Hepatocyte (in vitro differentiated cells): ENCODE results near the gene ST8SIA1. TPM values are rescaled to one million over a fixed set of nuclear protein-coding genes. Genes with fewer than 3 reads are reported as not detected.

Experiments
- DNase-seq: peaks from one replicate; pipeline ENCODE4 v3.0.0-alpha.2; 2016; ENCODE audit warnings: low spot score
- H2AFZ ChIP-seq: fragments of 200-600 bp; sonication (generic); 2 replicates; pipeline ENCODE4 v1.6.0; 2016; ENCODE audit warnings: antibody characterized with exemption, mild to moderate bottlenecking
- H3K27ac ChIP-seq: fragments of 200-600 bp; sonication (generic); 2 replicates; pipeline ENCODE4 v1.5.1; 2016; ENCODE audit warnings: mild to moderate bottlenecking
- H3K27me3 ChIP-seq: fragments of 200-600 bp; sonication (generic); 2 replicates; pipeline ENCODE4 v1.6.1; 2016
- H3K36me3 ChIP-seq: fragments of 200-600 bp; sonication (generic); replicated peaks from 2 replicates; pipeline ENCODE4 v1.5.1; 2016; ENCODE audit warnings: low read depth; ENCODE audit not compliant: insufficient read depth
- H3K4me1 ChIP-seq: fragments of 200-600 bp; sonication (generic); 2 replicates; pipeline ENCODE4 v1.5.1; 2016; ENCODE audit warnings: mild to moderate bottlenecking, moderate library complexity; ENCODE audit not compliant: insufficient read depth
- H3K4me2 ChIP-seq: fragments of 200-600 bp; sonication (generic); 2 replicates; pipeline ENCODE4 v1.6.0; 2016
- H3K4me3 ChIP-seq: fragments of 200-600 bp; sonication (generic); 2 replicates; pipeline ENCODE4 v1.5.1; 2016; ENCODE audit warnings: mild to moderate bottlenecking
- H3K79me2 ChIP-seq: fragments of 200-600 bp; sonication (generic); 2 replicates; pipeline ENCODE4 v1.6.0; 2017; ENCODE audit warnings: mild to moderate bottlenecking
- H3K9me2 ChIP-seq: fragments of 200-600 bp; sonication (generic); replicated peaks from 2 replicates; pipeline ENCODE4 v1.6.0; 2017; ENCODE audit warnings: mild to moderate bottlenecking; ENCODE audit not compliant: insufficient read depth
- H3K9me3 ChIP-seq: fragments of 200-600 bp; sonication (generic); 2 replicates; pipeline ENCODE4 v1.5.1; 2016; ENCODE audit warnings: low read depth, mild to moderate bottlenecking
- H4K20me1 ChIP-seq: fragments of 200-600 bp; sonication (generic); 2 replicates; pipeline ENCODE4 v1.6.0; 2016; ENCODE audit warnings: mild to moderate bottlenecking; ENCODE audit not compliant: insufficient read depth, poor library complexity, severe bottlenecking
- EZH2 ChIP-seq: fragments of 200-600 bp; sonication (generic); IDR thresholded peaks from 2 replicates; pipeline ENCODE4 v1.6.1; 2016; ENCODE audit warnings: antibody characterized with exemption, mild to moderate bottlenecking, borderline replicate concordance
- EZH2phosphoT487 ChIP-seq: fragments of 200-600 bp; sonication (generic); IDR thresholded peaks from one replicate; pipeline ENCODE4 v1.6.1; 2018; ENCODE audit warnings: antibody characterized with exemption, mild to moderate bottlenecking, low read depth, moderate library complexity; ENCODE audit not compliant: unreplicated experiment, severe bottlenecking
- WGBS: methylation state at CpG from one replicate; pipeline ENCODE4 v1.1.6; 2016; ENCODE audit warnings: low lambda C conversion rate; ENCODE audit errors: missing lambda C conversion rate; 5-methylcytosine and 5-hydroxymethylcytosine counted together
- polyA plus RNA-seq: library from polyadenylated mRNA; unstranded; fragments of >200 nt; fragmentation: Nextera tagmentation; extraction: Ambion mirVana; gene quantifications from 2 replicates; pipeline ENCODE4 v1.2.1, GENCODE V29; 2016
- total RNA-seq: library from RNA; depleted of rRNA; stranded (reverse); fragments of >200 nt; gene quantifications from 2 replicates; pipeline ENCODE4 v1.2.3, GENCODE V29; 2014
- TF ChIP-seq, protein P1 (sequence below): fragments of 200-600 bp; sonication (generic); IDR thresholded peaks from 2 replicates; pipeline ENCODE4 v1.5.1; 2016; ENCODE audit warnings: antibody characterized with exemption, mild to moderate bottlenecking; ENCODE audit not compliant: poor library complexity

ST8SIA1 gene
- total and polyA plus RNA-seq, 2 experiments from 2014 or later: 0.88 to 2.0 TPM

DNA sequence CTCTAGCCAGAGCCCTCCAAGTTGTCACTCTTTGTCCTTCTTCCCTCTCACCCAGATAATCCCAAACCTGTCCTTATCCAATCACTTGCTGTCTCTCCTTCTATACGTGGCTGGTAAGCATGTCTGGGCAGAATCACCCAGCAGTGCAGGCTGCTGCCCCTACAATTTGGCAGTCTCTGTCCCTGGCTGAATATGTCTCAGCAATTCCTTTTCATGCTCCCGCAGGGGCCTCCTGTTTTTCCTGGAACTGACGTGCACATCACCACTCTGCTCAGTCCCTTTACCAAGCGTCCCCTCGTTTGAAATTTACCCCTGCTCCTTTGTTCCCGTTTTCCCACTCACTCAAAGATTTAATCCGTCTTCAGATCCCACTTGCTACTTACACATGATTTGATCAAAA is 80.0 kb downstream of the ST8SIA1 start:
- DNase-seq: no peak
- H3K4me2 ChIP-seq: no peak overlapping the region
- TF ChIP-seq EZH2phosphoT487: no peak
- TF ChIP-seq EZH2: no peak
- TF ChIP-seq, protein P1, sequence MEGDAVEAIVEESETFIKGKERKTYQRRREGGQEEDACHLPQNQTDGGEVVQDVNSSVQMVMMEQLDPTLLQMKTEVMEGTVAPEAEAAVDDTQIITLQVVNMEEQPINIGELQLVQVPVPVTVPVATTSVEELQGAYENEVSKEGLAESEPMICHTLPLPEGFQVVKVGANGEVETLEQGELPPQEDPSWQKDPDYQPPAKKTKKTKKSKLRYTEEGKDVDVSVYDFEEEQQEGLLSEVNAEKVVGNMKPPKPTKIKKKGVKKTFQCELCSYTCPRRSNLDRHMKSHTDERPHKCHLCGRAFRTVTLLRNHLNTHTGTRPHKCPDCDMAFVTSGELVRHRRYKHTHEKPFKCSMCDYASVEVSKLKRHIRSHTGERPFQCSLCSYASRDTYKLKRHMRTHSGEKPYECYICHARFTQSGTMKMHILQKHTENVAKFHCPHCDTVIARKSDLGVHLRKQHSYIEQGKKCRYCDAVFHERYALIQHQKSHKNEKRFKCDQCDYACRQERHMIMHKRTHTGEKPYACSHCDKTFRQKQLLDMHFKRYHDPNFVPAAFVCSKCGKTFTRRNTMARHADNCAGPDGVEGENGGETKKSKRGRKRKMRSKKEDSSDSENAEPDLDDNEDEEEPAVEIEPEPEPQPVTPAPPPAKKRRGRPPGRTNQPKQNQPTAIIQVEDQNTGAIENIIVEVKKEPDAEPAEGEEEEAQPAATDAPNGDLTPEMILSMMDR: no peak
- H3K9me2 ChIP-seq: no peaks in the 10 kb centered on the region
- 73% methylated on average over 7 of the region's 7 CpGs for WGBS
- H3K9me3 ChIP-seq: no peaks in the 10 kb centered on the region
- no peak overlapping the region for H2AFZ ChIP-seq
- no peaks in the 10 kb centered on the region for H3K79me2 ChIP-seq
- H3K4me3 ChIP-seq: no peak overlapping the region
- H3K4me1 ChIP-seq: peaks cover 17% of the 10 kb centered on the region
- no peaks in the 10 kb centered on the region for H3K27me3 ChIP-seq
- H3K36me3 ChIP-seq: no peaks in the 10 kb centered on the region
- H3K27ac ChIP-seq: no peak overlapping the region
- H4K20me1 ChIP-seq: no peaks in the 10 kb centered on the region

DNA sequence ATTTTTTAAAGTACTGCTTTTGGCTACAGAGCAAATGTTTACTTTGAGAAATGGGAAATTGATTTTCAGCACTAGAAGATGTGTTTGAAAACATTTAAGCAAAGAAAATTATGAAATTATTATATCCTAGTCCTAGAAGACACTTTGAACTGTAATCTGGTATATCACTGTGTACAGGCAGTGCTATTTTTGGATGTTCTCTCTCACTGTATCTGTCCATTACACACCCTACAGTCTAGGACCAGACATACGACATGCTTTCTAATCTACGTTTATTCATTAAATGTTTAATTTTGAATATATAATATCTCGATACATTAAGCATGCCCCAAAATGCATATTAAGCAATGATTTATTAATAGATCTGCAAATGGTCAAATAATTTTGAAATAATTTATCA is 82.5 kb downstream of the ST8SIA1 start:
- H3K4me3 ChIP-seq: no peak overlapping the region
- WGBS: 84% methylated on average over 3 of the region's 3 CpGs

DNA sequence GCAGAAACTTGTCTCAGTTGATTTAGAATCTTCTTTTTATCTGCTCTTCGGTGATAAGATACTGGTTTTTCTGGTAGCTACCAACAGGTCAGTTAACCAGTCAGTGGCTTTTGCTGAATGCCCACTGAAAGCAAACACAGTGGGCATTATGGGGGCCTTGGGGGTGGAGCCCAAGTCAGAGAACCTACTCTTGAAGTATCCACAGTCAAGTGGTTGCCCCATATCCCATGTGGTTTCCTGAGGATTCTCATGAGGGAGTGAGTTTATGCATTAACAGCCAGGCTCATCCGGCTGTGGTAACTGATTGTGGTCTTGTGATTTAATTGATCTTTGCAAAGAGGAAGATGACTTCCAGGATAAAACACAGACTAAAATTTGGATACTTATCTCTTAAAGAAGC is 83.7 kb downstream of the ST8SIA1 start:
- Histone ChIP-seq H3K4me2 (no peak overlapping the region), H2AFZ (no peak overlapping the region), H3K27me3 (no peaks in the 10 kb centered on the region), H3K9me2 (no peaks in the 10 kb centered on the region), H3K27ac (no peak overlapping the region), H4K20me1 (no peaks in the 10 kb centered on the region), H3K9me3 (no peaks in the 10 kb centered on the region), H3K4me3 (no peak overlapping the region), H3K36me3 (no peaks in the 10 kb centered on the region), H3K79me2 (no peaks in the 10 kb centered on the region), H3K4me1 (peaks cover 8% of the 10 kb centered on the region)
- no peak for DNase-seq
- WGBS: 22% methylated on average over 2 of the region's 2 CpGs
- TF ChIP-seq, protein P1: no peak
- no peak for TF ChIP-seq EZH2
- TF ChIP-seq EZH2phosphoT487: no peak

More for the DNA sequence above, 82.5 kb downstream of the ST8SIA1 start:
- DNase-seq: no peak
- no peaks in the 10 kb centered on the region for H3K9me3 ChIP-seq
- H3K27ac ChIP-seq: no peak overlapping the region
- H3K27me3 ChIP-seq: no peaks in the 10 kb centered on the region
- H3K4me2 ChIP-seq: no peak overlapping the region
- no peak for TF ChIP-seq EZH2phosphoT487
- TF ChIP-seq EZH2: no peak
- TF ChIP-seq, protein P1: no peak
- H4K20me1 ChIP-seq: no peaks in the 10 kb centered on the region
- H2AFZ ChIP-seq: no peak overlapping the region
- no peaks in the 10 kb centered on the region for H3K9me2 ChIP-seq
- H3K79me2 ChIP-seq: no peaks in the 10 kb centered on the region
- H3K36me3 ChIP-seq: no peaks in the 10 kb centered on the region
- peaks cover 17% of the 10 kb centered on the region for H3K4me1 ChIP-seq
